Astrocyte of the cerebellum (primary cell): Measurements from ENCODE around the gene SGMS2.

Experiments used
- DNase-seq: peaks from one replicate; pipeline ENCODE4 v3.0.0-alpha.2; 2011; ENCODE audit warnings: low read depth
- H3K4me3 ChIP-seq: 2 replicates; pipeline ENCODE4 v1.5.1; 2011; ENCODE audit warnings: mild to moderate bottlenecking, low read depth, low read length, moderate library complexity
- in situ Hi-C: cut with HindIII; loops from 2 replicates; pipeline ENCODE4 v1.10.0; 2017; ENCODE audit warnings: low sequenced_read_pairs
- TF ChIP-seq, protein P1 (sequence below): IDR thresholded peaks from 2 replicates; pipeline ENCODE4 v1.5.1; 2012; ENCODE audit warnings: low read length, low read depth, moderate library complexity, mild to moderate bottlenecking; ENCODE audit errors: missing control alignments

The SGMS2 gene

DNA sequence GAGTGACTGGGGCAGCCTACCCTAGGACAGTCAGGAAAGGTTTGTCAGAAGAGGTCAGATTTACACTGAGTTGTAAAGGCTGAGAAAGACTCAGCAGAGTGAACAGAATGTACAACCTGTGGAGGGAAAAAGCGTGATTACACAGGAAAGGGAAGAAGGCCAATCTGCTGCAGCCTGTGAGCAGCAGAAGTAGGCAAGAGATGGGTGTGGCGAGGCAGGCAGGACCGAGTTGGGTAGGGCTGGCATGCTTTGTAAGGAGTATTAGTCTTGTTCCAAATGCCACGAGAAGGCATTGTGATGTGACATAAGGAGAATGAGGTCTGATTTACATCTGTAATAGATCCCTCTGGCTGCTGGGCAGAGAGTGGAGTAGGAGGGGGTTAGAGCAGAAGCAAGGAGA is 12.6 kb downstream of the SGMS2 start:
- in situ Hi-C loops = no loop called here
- H3K4me3 ChIP-seq = no peak overlapping the region
- TF ChIP-seq, protein P1, sequence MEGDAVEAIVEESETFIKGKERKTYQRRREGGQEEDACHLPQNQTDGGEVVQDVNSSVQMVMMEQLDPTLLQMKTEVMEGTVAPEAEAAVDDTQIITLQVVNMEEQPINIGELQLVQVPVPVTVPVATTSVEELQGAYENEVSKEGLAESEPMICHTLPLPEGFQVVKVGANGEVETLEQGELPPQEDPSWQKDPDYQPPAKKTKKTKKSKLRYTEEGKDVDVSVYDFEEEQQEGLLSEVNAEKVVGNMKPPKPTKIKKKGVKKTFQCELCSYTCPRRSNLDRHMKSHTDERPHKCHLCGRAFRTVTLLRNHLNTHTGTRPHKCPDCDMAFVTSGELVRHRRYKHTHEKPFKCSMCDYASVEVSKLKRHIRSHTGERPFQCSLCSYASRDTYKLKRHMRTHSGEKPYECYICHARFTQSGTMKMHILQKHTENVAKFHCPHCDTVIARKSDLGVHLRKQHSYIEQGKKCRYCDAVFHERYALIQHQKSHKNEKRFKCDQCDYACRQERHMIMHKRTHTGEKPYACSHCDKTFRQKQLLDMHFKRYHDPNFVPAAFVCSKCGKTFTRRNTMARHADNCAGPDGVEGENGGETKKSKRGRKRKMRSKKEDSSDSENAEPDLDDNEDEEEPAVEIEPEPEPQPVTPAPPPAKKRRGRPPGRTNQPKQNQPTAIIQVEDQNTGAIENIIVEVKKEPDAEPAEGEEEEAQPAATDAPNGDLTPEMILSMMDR = no peak
- DNase-seq = no peak

DNA sequence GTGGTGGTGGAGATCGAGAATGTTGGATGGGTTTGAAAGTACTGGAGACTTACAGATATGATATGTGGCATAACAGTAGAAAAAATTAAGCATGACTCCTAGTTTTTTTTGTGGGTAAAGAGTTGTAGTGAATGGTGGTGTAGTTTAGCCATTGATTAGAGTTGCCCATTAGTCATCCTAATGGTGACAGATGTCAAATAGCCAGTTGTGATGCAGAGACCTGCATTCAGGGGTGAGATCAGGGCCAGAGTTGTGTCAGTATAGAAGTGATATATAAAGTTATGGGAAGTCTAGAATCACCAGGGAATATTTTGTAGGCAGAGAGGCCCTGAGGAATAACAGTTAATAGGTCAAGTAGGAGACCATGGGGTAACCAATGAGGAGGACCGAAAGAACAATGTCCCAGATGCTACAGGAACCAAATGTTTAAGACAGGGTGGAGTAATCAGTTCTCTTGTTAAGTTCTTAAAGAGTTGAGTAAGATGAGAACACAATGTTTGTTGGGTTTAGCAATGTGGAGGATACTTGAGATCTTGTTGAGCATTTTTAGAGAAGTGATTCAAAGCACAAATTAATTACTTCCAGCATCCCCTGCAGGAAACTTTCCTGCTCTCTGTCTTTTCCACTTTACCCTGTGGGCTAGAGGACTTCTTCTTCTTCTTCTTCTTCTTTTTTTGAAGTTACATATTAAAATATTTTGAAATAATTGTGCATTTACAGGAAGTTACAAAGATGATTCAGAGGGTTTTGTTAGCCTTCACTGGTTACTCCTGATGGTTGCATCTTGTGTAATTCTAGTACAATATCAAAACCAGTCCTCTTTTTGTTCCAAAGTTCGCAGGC is 13.3 kb downstream of the SGMS2 start:
- TF ChIP-seq, protein P1 = no peak
- DNase-seq = no peak
- no peak overlapping the region for H3K4me3 ChIP-seq
- in situ Hi-C loops = no loop called here

DNA sequence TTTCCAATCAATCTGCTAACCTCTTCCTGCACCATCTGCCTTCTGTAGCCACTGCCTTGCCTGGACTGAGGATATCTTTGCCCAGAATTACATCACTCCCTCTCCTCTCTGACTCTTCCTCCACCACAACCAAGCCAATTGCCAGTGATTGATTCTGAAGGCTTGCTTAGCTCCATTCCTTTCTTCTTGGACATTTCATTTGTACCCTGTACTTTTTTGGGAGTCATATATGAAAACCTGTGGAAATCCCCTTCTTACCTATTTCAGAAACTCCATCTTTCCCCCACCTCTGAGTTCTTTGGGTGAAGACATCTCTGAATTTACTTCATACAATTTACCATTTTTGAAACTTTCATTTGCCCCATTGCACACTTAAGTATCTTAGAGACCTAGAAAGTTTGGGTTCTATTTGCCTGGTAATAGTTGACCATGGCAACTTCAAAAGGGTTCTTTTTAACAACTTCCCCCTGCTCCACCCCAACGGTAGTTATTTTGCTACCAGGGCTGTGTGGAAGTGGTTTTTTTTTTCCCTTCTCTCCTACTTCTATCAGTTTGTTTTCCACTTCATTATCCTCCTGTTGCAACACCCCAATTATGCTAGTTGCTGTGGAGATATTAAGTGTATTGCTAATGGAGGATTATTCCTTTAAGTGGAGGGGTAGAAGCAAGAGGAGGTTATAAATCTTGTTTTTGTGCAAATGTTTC is 14.3 kb downstream of the SGMS2 start:
- no peak for DNase-seq
- no peak overlapping the region for H3K4me3 ChIP-seq
- in situ Hi-C loops = no loop called here
- TF ChIP-seq, protein P1 = no peak

DNA sequence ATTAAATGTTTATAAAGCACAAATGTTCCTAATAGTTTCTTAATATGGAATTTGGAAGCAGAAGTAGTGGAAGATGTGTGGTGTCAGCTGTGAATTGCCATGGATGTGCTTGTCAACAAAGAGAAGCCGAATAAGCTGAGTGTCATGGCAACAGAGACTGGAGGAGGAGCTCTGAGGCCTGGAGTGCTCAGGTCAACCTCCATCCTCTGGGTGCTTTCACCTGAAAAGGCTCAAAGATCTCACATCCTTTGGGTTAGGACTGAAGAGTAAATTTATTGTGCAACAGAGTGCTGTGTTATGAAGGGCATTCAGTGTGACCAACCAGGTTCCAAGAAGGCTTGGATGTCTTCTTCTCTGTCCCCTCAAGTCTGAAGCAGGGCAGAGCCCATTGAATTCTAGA is 18.7 kb downstream of the SGMS2 start:
- in situ Hi-C loops = no loop called here
- TF ChIP-seq, protein P1 = no peak
- no peak for DNase-seq
- H3K4me3 ChIP-seq = no peak overlapping the region

DNA sequence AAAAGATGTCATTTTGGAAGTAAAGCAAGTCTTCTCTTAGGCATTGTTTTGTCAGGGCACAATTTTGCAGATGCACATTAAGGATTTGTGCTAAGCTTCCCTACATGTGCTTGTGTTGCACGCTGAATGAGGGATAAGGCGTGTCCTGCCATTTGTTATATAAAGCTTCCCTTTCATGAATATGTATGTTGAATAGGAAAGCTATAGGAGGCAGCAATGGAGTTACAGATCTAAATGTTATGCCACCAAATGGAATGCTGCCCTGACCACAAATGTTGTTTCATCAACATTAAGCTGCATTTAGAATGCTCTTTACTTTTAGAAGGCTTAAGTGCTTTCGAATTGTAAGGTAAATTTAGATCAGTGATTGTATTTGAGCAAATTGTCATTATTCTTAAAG is 20.9 kb downstream of the SGMS2 start:
- DNase-seq = no peak
- TF ChIP-seq, protein P1 = no peak
- in situ Hi-C loops = no loop called here
- no peak overlapping the region for H3K4me3 ChIP-seq

DNA sequence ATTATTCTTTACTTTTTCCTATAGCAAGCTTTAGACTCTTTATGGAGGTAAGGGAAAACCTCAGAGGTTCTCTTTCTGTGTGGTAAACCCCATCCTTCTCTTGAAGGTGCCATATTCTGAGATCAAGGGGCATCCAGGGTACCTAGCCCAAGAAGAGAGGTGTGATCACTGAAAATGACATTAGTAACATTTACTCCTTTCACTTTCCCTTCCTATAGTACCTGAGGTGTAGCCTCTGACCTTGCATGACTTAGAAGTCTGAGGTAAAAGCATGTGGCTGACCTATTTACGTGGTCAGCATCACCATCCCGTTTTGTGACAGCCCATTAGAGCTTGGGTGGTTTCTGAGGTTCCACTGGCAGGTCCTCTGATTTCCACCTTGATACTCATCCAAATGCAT is 25.7 kb downstream of the SGMS2 start:
- H3K4me3 ChIP-seq = no peak overlapping the region
- no peak for DNase-seq
- in situ Hi-C loops = no loop called here
- TF ChIP-seq, protein P1 = no peak
